ENCODE data around the gene IQCH.

DNA sequence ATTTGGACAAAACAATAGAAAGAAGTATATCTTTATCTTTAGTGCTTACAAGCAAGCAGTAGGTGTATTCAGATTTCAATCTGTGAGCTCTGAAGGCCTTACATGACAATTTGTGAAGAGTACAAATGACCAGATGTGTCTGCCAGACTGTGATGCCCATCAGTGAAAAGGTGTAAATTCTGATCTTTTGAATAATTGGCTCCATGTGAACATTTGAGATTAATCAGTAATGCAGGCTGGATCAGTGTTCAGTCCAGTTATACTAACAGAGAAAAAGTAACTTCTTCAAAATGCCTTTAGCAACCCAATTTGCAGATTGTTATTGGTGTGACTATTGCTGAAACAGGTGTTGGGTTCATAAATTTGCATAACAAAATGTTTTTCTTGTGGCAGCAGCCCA lies 5.2 kb downstream of the IQCH start:
- TF ChIP-seq, protein P1, sequence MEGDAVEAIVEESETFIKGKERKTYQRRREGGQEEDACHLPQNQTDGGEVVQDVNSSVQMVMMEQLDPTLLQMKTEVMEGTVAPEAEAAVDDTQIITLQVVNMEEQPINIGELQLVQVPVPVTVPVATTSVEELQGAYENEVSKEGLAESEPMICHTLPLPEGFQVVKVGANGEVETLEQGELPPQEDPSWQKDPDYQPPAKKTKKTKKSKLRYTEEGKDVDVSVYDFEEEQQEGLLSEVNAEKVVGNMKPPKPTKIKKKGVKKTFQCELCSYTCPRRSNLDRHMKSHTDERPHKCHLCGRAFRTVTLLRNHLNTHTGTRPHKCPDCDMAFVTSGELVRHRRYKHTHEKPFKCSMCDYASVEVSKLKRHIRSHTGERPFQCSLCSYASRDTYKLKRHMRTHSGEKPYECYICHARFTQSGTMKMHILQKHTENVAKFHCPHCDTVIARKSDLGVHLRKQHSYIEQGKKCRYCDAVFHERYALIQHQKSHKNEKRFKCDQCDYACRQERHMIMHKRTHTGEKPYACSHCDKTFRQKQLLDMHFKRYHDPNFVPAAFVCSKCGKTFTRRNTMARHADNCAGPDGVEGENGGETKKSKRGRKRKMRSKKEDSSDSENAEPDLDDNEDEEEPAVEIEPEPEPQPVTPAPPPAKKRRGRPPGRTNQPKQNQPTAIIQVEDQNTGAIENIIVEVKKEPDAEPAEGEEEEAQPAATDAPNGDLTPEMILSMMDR (IDR thresholded peaks at IDR 0.05) = no peak
- no peak for TF ChIP-seq POLR2A (IDR thresholded peaks at IDR 0.05)

Measured in tibial nerve (tissue), 3 donors.